Prostate gland (tissue), 2 donors: ENCODE measurements around the gene EXO5. TPM values are rescaled to one million over a fixed set of nuclear protein-coding genes. Genes with fewer than 3 reads are reported as not detected.

Experiments used
- DNase-seq: peaks from one replicate; pipeline ENCODE4 v3.0.0-alpha.2; 2019; ENCODE audit warnings: low spot score
- H3K27ac ChIP-seq, 2 donors: fragments of 200-600 bp; sonication (generic); 2 replicates each; pipeline ENCODE4 v1.5.1; 2017 to 2019
- H3K27me3 ChIP-seq: fragments of 200-600 bp; sonication (generic); replicated peaks from 2 replicates; pipeline ENCODE4 v1.5.1; 2019; ENCODE audit not compliant: insufficient read depth
- H3K36me3 ChIP-seq, 2 donors: fragments of 200-600 bp; sonication (generic); 1 replicate in 1 of 2; 2 replicates in 1 of 2; pipeline versions ENCODE4 v1.5.1 to v1.8.1; 2017 to 2019
- H3K4me1 ChIP-seq: fragments of 200-600 bp; sonication (generic); replicated peaks from 2 replicates; pipeline ENCODE4 v1.5.1; 2019
- H3K4me3 ChIP-seq, 2 donors: fragments of 200-600 bp; sonication (generic); 2 replicates each; pipeline ENCODE4 v1.5.1; 2017 to 2019
- H3K9me3 ChIP-seq: fragments of 200-600 bp; sonication (generic); 2 replicates; pipeline ENCODE4 v1.5.1; 2017
- CTCF ChIP-seq, 4 experiments: fragments of 200-600 bp in 2 of 4; fragments of 450-650 bp in 2 of 4; sonication (generic) in 2 of 4; IDR thresholded peaks; 1 replicate in 3 of 4; 2 replicates in 1 of 4; pipeline ENCODE4 v1.5.1; 2016 to 2019; ENCODE audit warnings: antibody characterized with exemption in 4 of 4, mild to moderate bottlenecking in 2 of 4, moderate library complexity in 2 of 4
- POLR2A ChIP-seq: fragments of 450-650 bp; IDR thresholded peaks from one replicate; pipeline ENCODE4 v1.6.1; 2016; ENCODE audit warnings: antibody characterized with exemption, mild to moderate bottlenecking
- POLR2AphosphoS5 ChIP-seq: sonication (generic); formaldehyde crosslinking; IDR thresholded peaks from one replicate; pipeline ENCODE4 v1.6.1; 2017; ENCODE audit warnings: antibody characterized with exemption
- WGBS: methylation state at CpG from one replicate; pipeline ENCODE4 v1.1.5; 2018; 5-methylcytosine and 5-hydroxymethylcytosine counted together
- intact Hi-C: fragments of 100-400 bp; cut with DNase I; formaldehyde crosslinking; loops from one replicate; pipeline ENCODE4 v1.14.2; 2022
- total RNA-seq, 2 donors: library from RNA; depleted of rRNA; stranded (reverse); fragments of >200 nt; gene quantifications; one replicate each; pipeline ENCODE4 v1.1.0, GENCODE V29; 2016

The EXO5 gene
- 1 to 10 TPM; 5.9 to 9.7 TPM for total RNA-seq

- H3K4me3 ChIP-seq: peak within 1 kb of the TSS; percentile 54 to 69
- H3K36me3 ChIP-seq: no peaks in the 10 kb centered on the region
- TF ChIP-seq POLR2AphosphoS5: peak; percentile 84
- TF ChIP-seq CTCF (IDR thresholded peaks at IDR 0.05): peak in 1 of 4 experiments; percentile 15
- TF ChIP-seq POLR2A: peak; percentile 61
- no peaks in the 10 kb centered on the region for H3K27me3 ChIP-seq
- peak within 1 kb of the TSS; percentile 70 to 71 for H3K27ac ChIP-seq
- peak; percentile 68 for DNase-seq
- under 1% methylated on average over 75 of the region's 76 CpGs for WGBS
- H3K4me1 ChIP-seq: no peaks in the 10 kb centered on the region
- intact Hi-C loops: no loop called here
- no peaks in the 10 kb centered on the region for H3K9me3 ChIP-seq
Observed at GRCh38 chr1:40508375-40509341, at the start of gene EXO5. Gene EXO5, plus strand, starts transcription at chr1:40508767. Its CDS starts 5,778 bp downstream, at chr1:40514545.

GRCh38 chr1:40462956-40463590 lies 45.5 kb upstream of the EXO5 start:
- H3K4me1 ChIP-seq: no peaks in the 10 kb centered on the region
- no peak for TF ChIP-seq CTCF (IDR thresholded peaks at IDR 0.05)
- H3K27me3 ChIP-seq: no peaks in the 10 kb centered on the region
- H3K27ac ChIP-seq: no peak overlapping the region
- H3K4me3 ChIP-seq: no peak overlapping the region
- intact Hi-C loops: no loop called here
- H3K9me3 ChIP-seq: peaks cover 4% of the 10 kb centered on the region
- 99% methylated on average over 3 of the region's 3 CpGs for WGBS
- no peak for DNase-seq
- no peaks in the 10 kb centered on the region for H3K36me3 ChIP-seq

GRCh38 chr1:40469327-40469726 lies 39.2 kb upstream of the EXO5 start:
- TF ChIP-seq POLR2AphosphoS5 (no peak), CTCF (IDR thresholded peaks at IDR 0.05) (no peak), POLR2A (no peak)
- Histone ChIP-seq H3K27me3 (no peaks in the 10 kb centered on the region), H3K4me1 (no peaks in the 10 kb centered on the region), H3K36me3 (no peaks in the 10 kb centered on the region), H3K27ac (no peak overlapping the region), H3K9me3 (peaks cover 4% of the 10 kb centered on the region), H3K4me3 (no peak overlapping the region)
- 96% methylated on average over 2 of the region's 2 CpGs for WGBS
- DNase-seq: no peak
- intact Hi-C loops: no loop called here

DNA sequence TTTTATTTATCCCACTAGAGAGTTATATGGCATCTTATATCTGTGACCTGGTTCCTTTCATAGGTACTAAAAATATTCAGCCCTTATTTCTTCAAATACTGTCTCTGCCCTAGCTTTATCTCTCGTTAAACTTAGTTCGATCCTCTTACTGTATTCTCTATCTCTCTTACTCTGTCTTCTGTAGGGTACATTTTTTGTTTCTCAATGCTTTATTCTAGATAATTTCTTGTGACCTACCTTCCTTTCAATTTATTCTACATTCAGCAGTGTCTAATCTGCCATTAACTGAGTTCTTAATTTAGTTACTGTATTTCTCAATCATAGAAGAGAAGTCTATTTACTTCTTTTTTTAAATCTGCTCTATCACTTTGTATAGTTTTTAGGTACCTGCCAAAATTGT lies 33.3 kb upstream of the EXO5 start:
- DNase-seq: no peak
- Histone ChIP-seq H3K4me3 (no peak overlapping the region), H3K27me3 (no peaks in the 10 kb centered on the region), H3K27ac (no peak overlapping the region), H3K36me3 (no peaks in the 10 kb centered on the region), H3K9me3 (no peaks in the 10 kb centered on the region), H3K4me1 (no peaks in the 10 kb centered on the region)
- 95% methylated on average over 2 of the region's 2 CpGs for WGBS
- TF ChIP-seq CTCF (IDR thresholded peaks at IDR 0.05): no peak
- no peak for TF ChIP-seq POLR2AphosphoS5
- TF ChIP-seq POLR2A: no peak
- intact Hi-C loops: no loop called here
